ENCODE measurements around the gene BATF3. TPM values are rescaled to one million over a fixed set of nuclear protein-coding genes. Genes with fewer than 3 reads are reported as not detected.

Gene BATF3
- total and polyA plus RNA-seq, 2 of the 4 experiments (the other 2 are of a cell fraction): 1.6 to 3.9 TPM

DNA sequence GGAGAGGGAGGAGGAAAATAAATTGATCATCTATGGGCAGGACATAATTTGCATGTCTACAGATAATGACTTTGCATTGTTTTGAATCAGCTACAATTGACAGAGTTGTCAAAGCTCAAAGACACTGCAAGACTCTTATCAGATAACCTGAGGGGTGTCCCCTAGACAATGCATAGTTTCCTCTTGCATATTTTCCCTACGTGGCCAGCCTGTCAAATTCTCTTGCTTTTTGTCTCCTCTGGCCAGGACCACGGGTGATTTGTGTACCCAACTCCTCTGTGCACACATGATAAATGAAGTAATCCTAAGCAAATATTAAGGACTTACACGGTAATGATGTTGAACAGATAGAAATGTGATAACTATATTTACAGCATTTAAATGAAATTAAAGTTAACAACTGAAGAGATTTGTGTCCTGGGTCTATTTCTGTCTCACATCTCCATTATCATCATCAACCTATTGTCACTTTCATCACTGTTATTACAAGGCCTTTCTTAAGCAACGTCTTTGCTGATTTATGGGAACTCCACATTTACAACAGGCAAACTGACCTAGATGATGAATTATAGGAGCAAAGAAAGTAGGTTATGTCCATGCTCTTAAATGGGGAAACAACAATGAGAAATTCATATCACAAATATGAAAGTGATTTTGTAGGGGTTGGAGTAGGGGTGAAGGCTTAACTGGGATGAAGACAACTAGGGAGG, 18.8 kb downstream of the BATF3 start:
- TF ChIP-seq CHD1 (IDR thresholded peaks at IDR 0.05; ENCODE audit: low read depth, low read length) (no peak), RAD21 (IDR thresholded peaks at IDR 0.05; ENCODE audit: low read length) (no peak), CEBPB (IDR thresholded peaks at IDR 0.05; ENCODE audit: low read depth, low read length) (no peak), ELK1 (IDR thresholded peaks at IDR 0.05; ENCODE audit: borderline replicate concordance, low read depth, low read length) (no peak)
- Histone ChIP-seq H2BK20ac (ENCODE audit: low read depth, low read length) (no peak overlapping the region), H3K4me3 (ENCODE audit: insufficient read depth, low read depth, low read length) (no peak overlapping the region), H2BK120ac (ENCODE audit: low read depth, low read length) (no peak overlapping the region), H3K9ac (ENCODE audit: low read depth, low read length) (no peak overlapping the region), H3K27ac (ENCODE audit: insufficient read depth, low read length) (no peak overlapping the region), H3K27me3 (ENCODE audit: control insufficient read depth, insufficient read depth, low read length) (peaks cover 2% of the 10 kb centered on the region; the same call in 1 of the 2 replicates), H4K8ac (ENCODE audit: low read depth in 2 of 2, low read length in 2 of 2) (no peak overlapping the region), H3K9me1 (ENCODE audit: insufficient read depth, low read length) (no peaks in the 10 kb centered on the region), H2AFZ (replicated peaks; ENCODE audit: low read length, poor library complexity) (no peak overlapping the region), H4K91ac (ENCODE audit: insufficient read depth, low read depth, low read length) (no peak overlapping the region), H3K9me3 (ENCODE audit: control insufficient read depth, insufficient read depth, low read length) (no peaks in the 10 kb centered on the region), H2AK9ac (replicated peaks; ENCODE audit: low read depth, low read length, poor library complexity) (no peak overlapping the region), H3K4me2 (ENCODE audit: low read depth, low read length) (no peak overlapping the region), H4K5ac (ENCODE audit: low read depth, low read length) (no peak overlapping the region), H3K36me3 (ENCODE audit: control insufficient read depth, insufficient read depth, low read length) (no peaks in the 10 kb centered on the region), H2BK15ac (ENCODE audit: low read depth, low read length) (no peak overlapping the region), H3K18ac (ENCODE audit: low read depth, low read length) (no peak overlapping the region), H4K20me1 (ENCODE audit: insufficient read depth, low read length) (no peaks in the 10 kb centered on the region), H3K14ac (replicated peaks; ENCODE audit: low read depth, low read length) (no peak overlapping the region), H2AK5ac (ENCODE audit: low read depth, low read length) (no peak overlapping the region), H3K4me1 (ENCODE audit: control insufficient read depth, insufficient read depth, low read length) (no peaks in the 10 kb centered on the region), H2BK5ac (ENCODE audit: low read depth, low read length, poor library complexity, severe bottlenecking) (no peak overlapping the region), H3K4ac (ENCODE audit: low read depth, low read length) (no peak overlapping the region), H3K79me1 (ENCODE audit: low read depth in 1 of 2, low read length in 2 of 2) (no peaks in the 10 kb centered on the region), H3K56ac (ENCODE audit: extremely low read depth, insufficient read depth, low read length) (no peak overlapping the region), H3K23ac (ENCODE audit: low read depth, low read length) (no peak overlapping the region)
- no CpG with 5 or more reads among the region's 4 CpGs for WGBS, 2 experiments (ENCODE audit: extremely low coverage in 2 of 2, insufficient read length in 1 of 2)
- intact Hi-C loops (cut with micrococcal nuclease) (no loop called here), in situ Hi-C loops (cut with MboI; ENCODE audit: low sequenced_read_pairs) (no loop called here), dilution Hi-C loops (cut with HindIII; ENCODE audit: low sequenced_read_pairs, unreplicated experiment) (no loop called here)
- BruUV-seq (replicated peaks): no TSS peak
- ATAC-seq (ENCODE audit: low read depth) (no peak), DNase-seq (no peak)
- ChIA-PET POLR2A (ENCODE audit: unreplicated experiment) (interaction anchor here (0.5 kb wide), 1 partner anchor 177 kb away, joined by 3 read pairs; the partner anchor contains the start of gene FLVCR1), CTCF (no interaction called here)

Measured in IMR-90 (cell line).